GM19395 (cell line): ENCODE measurements around the gene NAXD.
"Not testable (repeated sequence)": the region's sequence is repeated elsewhere in the genome, so short reads cannot be mapped to it uniquely, and the experiment has no call there.

Source experiments
- ATAC-seq: cut with Tn5 transposase; IDR thresholded peaks from one replicate; pipeline ENCODE4 v1.9.1; 2021; ENCODE audit warnings: mild to moderate bottlenecking, moderate library complexity; ENCODE audit not compliant: unreplicated experiment

NAXD gene

GRCh38 chr13:110627761-110628476, 12.6 kb downstream of the NAXD start:
- ATAC-seq: no peak

- no peak for ATAC-seq
Observed at GRCh38 chr13:110628477-110628793, 13.1 kb downstream of the NAXD start.

GRCh38 chr13:110628952-110629701, 13.8 kb downstream of the NAXD start:
- no peak for ATAC-seq

- ATAC-seq: no peak
Observed at GRCh38 chr13:110629735-110630134, 14.4 kb downstream of the NAXD start.

GRCh38 chr13:110630566-110631119, 15.3 kb downstream of the NAXD start:
- no peak for ATAC-seq

GRCh38 chr13:110632255-110632654, 16.9 kb downstream of the NAXD start:
- ATAC-seq: not testable (repeated sequence)

GRCh38 chr13:110633776-110634175, 18.4 kb downstream of the NAXD start:
- ATAC-seq: no peak

GRCh38 chr13:110634558-110634957, 19.2 kb downstream of the NAXD start:
- no peak for ATAC-seq

- no peak for ATAC-seq
Observed at GRCh38 chr13:110635405-110636002, 20.2 kb downstream of the NAXD start.

- no peak for ATAC-seq
Observed at GRCh38 chr13:110636053-110636475, 20.7 kb downstream of the NAXD start.

- ATAC-seq: no peak
Observed at GRCh38 chr13:110636701-110637201, 21.4 kb downstream of the NAXD start.

- no peak for ATAC-seq
Observed at GRCh38 chr13:110637275-110637674, 21.9 kb downstream of the NAXD start.

- no peak for ATAC-seq
Observed at GRCh38 chr13:110637747-110638146, 22.4 kb downstream of the NAXD start.

- ATAC-seq: no peak
Observed at GRCh38 chr13:110638257-110638656, 22.9 kb downstream of the NAXD start.

- ATAC-seq: no peak
Observed at GRCh38 chr13:110638814-110639806, 23.8 kb downstream of the NAXD start.

- ATAC-seq: no peak
Observed at GRCh38 chr13:110639935-110640334, 24.6 kb downstream of the NAXD start.

- no peak for ATAC-seq
Observed at GRCh38 chr13:110640591-110641029, 25.3 kb downstream of the NAXD start.

- ATAC-seq: no peak
Observed at GRCh38 chr13:110641055-110642015, 26.0 kb downstream of the NAXD start.

GRCh38 chr13:110642291-110642981, 27.1 kb downstream of the NAXD start:
- ATAC-seq: no peak
